ENCODE measurements around the gene PUM1.
"Not testable (repeated sequence)": the region's sequence is repeated elsewhere in the genome, so short reads cannot be mapped to it uniquely, and the experiment has no call there.

PUM1 gene

GRCh38 chr1:31065310-31066217, at the start of gene PUM1:
Gene PUM1 (minus strand): TSS chr1:31065717. CDS start chr1:31059566, 6,151 bp downstream.
- FAIRE-seq: no peak

- FAIRE-seq: no peak
These were observed 46.9 kb upstream of the PUM1 start for GRCh38 chr1:31112266-31112935.

- no peak for FAIRE-seq
These were observed 45.9 kb upstream of the PUM1 start for GRCh38 chr1:31111290-31111951.

- FAIRE-seq: no peak
These were observed 45.3 kb upstream of the PUM1 start for GRCh38 chr1:31110846-31111245.

GRCh38 chr1:31108861-31109260, 43.3 kb upstream of the PUM1 start:
- FAIRE-seq: no peak

GRCh38 chr1:31105646-31106045, 40.1 kb upstream of the PUM1 start:
- no peak for FAIRE-seq

- no peak for FAIRE-seq
These were observed 37.0 kb upstream of the PUM1 start for GRCh38 chr1:31102501-31102950.

GRCh38 chr1:31101147-31101502, 35.6 kb upstream of the PUM1 start:
- no peak for FAIRE-seq

- FAIRE-seq: no peak
These were observed 33.9 kb upstream of the PUM1 start for GRCh38 chr1:31099293-31100032.

GRCh38 chr1:31095985-31096384, 30.5 kb upstream of the PUM1 start:
- FAIRE-seq: no peak

- FAIRE-seq: no peak
These were observed 29.9 kb upstream of the PUM1 start for GRCh38 chr1:31095298-31095981.

GRCh38 chr1:31088081-31088480, 22.6 kb upstream of the PUM1 start:
- not testable (repeated sequence) for FAIRE-seq

GRCh38 chr1:31084782-31085569, 19.5 kb upstream of the PUM1 start:
- FAIRE-seq: no peak

- FAIRE-seq: no peak
These were observed 16.9 kb upstream of the PUM1 start for GRCh38 chr1:31082385-31082784.

- FAIRE-seq: no peak
These were observed 7.5 kb upstream of the PUM1 start for GRCh38 chr1:31073044-31073443.

GRCh38 chr1:31072304-31072746, 6.8 kb upstream of the PUM1 start:
- no peak for FAIRE-seq

- FAIRE-seq: no peak
These were observed 3.9 kb upstream of the PUM1 start for GRCh38 chr1:31069392-31069791.

GRCh38 chr1:31064718-31065309, 703 bp downstream of the PUM1 start:
- FAIRE-seq: no peak

GRCh38 chr1:31064111-31064717, 1.3 kb downstream of the PUM1 start:
- FAIRE-seq: no peak

GRCh38 chr1:31063631-31064030, 1.9 kb downstream of the PUM1 start:
- no peak for FAIRE-seq
